Bone marrow (tissue), 2 donors: ENCODE measurements around the gene MACROH2A1.

Source experiments
- DNase-seq, 2 donors: peaks; one replicate each; lab custom pipeline; 2025; lab: John Stamatoyannopoulos, UW

MACROH2A1 gene

DNA sequence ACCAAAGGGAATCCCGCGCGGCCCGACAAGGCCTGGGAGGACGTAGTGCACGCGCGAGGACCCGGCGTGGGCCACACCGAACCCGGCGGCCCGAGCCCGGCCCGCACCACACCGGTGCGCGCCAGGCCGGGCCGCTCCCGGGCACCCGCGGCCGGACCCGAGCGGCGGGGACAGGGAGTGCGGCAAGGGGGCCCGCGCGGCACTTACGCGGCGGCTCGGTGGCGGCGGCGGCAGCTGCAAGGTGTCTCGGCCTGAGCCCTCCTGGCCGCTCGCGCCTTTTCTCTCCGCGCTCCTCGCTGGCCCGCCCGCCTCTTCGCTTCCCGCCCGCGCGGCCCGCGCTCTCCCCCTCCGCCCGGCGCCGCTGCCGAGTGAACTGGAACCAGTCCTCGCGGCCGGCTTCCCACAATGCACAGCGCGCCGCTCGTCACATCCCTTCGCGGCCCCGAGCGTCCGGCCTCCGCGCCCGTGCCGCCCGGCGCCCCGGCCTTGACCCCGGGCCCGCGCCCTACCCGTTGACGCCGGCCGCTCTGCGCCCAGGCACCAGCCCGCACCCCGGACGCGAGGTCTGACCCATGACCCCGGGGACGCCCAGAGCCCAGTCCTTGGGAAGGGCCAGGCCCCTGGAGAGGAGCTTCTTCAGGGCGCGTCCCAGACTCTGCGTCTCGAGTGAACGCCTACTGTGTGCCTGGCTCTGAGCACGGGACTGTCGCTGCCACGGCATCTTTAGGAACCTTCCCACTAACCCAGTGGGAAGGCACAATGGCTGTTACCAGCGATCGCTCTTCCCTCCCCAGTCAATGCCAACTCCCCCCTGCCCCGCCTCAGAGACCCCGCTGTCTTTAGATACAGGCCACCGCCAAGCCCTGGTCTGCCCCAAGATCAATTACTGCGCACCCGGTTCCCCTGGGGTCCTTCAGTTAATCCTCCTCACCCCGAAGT lies at the start of gene MACROH2A1:
Gene MACROH2A1, minus strand, starts transcription at position 377 of the 939 bp plus-strand sequence. CDS start 10,138 bp downstream, outside the sequence.
- DNase-seq, result peak; percentile 37 to 72

DNA sequence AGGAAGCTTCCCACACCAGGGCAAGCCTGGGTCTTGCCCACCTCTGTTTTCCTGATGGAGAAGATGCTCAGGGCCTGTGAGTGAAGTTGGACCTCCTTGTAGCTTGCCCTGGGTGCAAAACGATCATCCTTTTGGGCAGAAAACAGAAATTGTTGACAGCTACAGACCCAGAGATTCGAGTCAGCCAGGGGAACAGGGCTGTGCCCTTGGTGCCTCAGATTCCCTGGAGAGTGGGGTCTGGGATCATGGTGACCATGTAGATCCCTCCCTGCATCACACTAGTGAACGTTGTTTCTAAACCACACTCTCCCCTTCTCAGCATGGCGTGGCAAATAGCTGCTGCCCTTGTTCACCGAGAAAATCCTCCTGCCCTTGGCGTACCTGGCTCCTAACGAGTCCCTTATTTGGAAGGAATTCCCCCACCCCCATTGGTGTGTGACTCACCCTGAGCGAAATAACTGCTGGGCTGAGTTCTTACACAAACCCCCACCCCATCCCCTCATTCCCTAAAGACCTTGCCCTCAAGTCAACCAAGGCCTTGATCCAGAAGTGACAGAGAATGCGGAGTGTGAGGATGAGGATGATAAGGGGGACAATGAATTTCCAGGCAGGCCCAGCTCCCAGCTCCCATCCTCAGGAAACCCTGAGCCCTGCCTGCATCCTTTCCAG lies 49.2 kb upstream of the MACROH2A1 start:
- no peak for DNase-seq

DNA sequence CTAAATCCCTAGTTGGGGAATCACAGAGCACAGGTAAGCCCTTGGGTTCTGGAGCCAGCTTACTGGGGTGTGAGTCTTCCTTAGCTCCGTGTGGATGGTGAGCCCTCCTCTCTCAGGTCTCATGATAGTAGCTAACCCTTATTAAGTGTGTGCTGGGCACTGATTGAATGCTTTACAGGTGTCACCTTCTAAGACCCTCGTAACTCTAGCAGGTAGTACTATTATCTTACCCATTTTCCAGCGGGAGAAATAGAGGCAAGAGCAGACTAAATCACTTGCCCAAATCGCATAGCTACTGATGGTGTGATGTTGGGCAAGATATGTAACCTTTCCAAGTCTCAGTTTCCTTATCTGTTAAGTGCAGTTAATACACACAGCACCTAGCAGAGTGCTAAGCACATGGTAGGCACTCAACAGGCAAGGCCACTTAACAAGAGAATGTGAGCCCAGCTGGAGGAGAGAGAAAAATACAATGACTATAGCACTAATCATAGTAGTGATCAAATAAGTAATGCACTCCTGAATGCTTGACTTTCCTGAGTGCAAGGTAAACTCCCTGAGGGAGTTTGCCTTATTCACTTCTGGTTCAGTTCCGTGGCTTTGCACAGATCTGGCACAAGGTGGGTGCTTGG lies 48.4 kb upstream of the MACROH2A1 start, which contains the start of gene DCANP1:
Gene DCANP1, minus strand, starts transcription at position 51 of the 632 bp plus-strand sequence. CDS start 240 bp downstream, outside the sequence.
- DNase-seq, result no peak

DNA sequence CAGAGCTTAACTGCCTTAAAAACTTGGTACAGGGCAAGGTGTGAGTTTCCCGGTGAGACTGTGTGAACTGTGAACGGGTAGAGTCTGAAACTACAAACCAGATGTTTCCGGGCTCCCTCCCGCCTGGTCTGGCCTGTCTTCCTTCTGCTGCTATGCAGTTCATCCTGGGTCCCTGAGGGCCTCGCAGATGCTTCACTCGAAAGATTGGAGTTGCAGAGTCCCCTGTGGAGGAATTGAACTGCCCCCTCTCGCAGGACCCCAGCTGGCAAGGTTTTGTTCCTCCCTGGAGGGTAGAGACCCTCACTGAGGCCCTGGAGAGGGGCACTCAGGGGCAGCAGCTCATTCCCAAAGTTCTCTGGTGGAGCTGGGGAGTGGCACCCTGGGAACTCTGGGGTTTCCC lies 47.6 kb upstream of the MACROH2A1 start:
- peak in 1 of 2 donors; percentile 57 for DNase-seq

DNA sequence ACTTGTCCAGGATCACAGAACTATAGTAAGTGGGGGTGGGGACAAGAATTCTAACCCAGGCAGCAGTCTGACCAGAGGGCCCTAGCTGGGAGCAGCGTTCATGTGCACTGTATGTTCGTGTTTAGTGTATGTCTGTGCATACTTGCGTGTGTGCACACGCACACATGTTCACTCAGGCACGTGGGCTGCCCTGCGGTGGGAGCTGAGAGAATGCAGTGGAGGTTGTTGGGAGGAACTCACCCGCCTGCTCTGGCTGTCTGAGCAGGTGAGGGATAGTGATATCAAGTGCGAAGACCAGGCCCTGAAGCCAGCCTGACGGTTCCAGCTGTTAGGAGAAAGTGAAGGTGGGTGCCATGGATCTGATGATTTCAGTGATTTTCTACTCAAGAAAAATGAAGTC lies 47.2 kb upstream of the MACROH2A1 start:
- no peak for DNase-seq

DNA sequence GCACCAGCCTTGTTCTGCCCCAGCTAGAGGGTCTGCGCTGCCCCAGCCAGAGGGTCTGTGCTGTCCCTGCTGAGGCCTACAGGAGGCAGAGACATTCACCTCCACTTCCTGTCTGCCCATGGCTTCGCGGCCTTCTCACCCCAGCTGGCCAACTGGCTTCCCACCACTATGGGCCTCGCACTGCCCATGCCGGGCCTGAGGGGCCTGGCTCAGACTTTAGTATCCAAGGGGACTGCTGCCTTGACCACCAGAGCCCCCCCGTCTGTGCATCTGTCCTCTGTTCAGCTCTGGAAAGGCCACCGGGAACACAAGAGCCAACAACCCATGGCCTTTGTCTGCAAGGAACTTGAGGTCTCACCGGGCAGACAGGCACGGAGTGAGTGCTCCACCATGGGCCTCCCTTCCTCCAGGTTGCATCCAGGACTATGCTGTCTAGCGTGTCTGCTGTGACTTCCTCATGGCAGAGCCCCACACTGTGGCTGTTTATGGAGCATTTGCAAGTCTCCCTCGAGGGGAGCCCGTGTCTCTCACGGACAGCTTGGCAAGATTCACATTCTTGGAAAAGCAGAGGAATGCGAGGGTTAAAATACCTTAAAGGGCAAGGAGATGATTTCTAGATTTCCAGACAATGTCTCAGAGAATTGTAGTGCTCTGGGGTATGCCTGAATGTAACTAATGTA lies 46.4 kb upstream of the MACROH2A1 start:
- DNase-seq, result no peak

DNA sequence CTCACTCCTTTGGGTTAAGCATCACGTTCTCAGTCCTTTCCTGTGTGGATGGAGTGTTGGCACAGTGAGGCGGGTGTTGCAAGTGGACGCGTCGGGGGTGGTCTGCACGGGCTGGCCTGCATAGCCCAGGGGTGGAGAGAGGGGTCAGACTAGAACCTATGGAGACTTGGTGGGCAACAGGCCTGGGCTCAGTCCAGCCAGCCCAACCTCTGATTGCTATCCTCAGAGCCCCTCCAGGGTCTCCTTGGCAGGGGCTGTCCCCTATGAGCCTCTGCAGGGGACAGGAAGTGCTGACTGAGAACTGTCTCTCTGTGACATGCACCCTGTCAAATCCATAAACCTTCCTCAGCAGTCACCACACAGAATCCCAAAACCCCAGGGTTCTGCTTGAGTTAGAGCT lies 45.9 kb upstream of the MACROH2A1 start:
- DNase-seq, result no peak

DNA sequence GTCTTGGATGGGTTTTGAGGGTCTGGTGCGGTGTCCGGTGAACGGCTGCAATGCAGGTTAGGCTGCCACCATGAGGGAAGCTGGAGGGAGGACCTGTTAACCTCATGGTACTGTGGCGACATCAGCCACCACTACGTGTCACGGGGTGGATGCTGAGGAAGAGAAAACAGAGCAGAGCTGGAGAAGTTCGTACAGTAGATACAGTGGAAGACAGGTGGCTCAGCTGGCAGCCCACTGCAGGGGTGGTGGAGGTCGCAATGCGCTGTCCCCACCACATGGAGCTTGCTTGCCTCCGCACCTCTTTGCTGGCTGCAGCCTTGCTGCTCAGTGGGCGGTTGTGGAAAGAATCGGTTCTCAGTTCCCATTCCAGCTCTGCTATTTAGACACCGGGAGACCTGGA lies 45.3 kb upstream of the MACROH2A1 start:
- DNase-seq, result no peak

DNA sequence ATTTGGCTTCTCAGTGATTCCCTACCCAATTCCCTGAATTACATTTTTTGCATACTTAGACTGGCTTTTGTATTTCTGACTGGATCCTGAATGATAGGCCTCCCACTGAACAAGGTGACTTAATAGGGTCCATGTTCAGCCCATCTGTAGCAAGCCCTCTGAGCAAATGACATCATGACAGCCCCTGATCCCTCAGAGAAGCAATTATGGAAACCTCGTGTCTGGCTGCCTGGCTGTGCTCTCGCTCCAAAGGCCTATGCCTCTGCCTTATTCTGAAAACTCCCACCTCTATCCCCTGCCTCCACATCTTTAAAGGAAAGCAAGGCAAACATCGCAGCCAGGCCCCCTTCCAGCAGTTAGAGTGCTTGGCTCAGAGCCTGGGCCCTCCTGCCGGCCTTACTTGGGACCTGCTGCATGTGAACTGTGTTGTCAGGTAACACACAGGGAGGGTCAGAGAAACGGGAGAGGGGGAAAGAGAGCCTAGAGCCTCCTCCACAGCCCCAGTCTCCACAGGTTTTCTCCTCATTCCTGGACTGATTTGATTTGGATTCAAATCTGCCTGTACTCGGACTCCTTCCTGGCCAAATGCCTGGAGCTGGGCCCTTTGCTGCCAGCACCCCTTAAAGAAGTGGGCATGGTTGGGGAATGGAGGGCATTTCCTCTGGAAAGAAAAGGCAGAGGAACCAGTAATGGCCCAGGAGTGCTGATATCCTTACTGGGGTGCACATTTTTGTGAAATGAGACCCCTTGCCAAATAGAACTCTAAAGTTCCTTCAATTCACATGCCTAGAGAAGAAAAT lies 44.3 kb upstream of the MACROH2A1 start:
- DNase-seq, result no peak

DNA sequence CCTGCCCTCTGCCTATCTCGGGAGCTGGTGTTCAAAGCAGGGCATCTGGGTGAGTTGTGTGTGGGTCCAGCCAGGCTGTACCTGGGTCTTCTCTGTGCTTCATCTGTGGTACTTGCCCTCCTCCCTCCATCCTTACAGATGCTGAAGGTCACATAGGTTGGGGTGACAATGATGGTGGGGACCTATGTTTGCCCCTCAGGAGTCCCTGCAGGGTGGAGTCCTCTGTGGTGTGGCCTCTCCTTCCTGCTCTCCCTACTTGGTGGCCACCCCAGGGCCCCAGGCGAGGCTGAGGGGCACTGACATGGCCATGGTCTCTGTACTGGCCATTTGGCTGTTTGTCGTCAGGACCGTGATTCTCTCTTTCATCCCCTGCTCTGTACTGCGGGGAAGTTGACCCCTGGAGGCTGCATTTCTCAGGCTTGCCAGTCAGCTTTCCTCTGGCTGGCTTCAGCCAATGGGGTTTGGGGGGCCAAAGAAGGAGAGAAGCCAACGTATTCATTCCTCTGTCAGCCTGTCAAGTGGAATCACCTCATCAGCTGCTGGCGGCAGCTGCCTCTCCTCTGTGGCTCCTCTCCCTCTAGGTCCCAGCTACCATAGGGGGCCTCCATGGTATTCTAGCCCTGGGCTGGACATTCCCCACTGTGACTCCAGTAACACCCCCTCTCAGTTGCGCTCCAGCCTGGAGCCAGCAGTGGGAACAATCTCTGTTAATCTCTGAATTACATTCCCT lies 43.6 kb upstream of the MACROH2A1 start:
- DNase-seq, result no peak

DNA sequence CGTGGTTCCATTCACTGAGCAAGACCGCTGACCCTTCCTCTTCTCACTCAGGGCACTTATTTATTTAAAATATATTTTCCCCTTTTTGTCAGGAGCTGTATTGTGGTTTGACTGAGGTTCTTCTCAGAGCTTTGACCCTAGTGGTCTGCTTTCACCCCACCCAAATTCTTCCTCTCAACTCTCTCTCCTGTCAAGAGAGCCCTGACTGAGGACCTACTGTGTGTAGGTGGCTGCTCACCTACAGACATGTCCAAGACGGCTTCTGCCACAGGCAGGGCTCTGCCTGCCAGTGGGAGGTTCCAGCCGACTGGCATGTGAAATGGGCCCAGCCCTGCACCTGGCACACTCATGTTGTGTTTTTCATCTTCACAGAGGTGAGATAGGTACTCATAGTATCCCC lies 42.9 kb upstream of the MACROH2A1 start:
- DNase-seq, result no peak

DNA sequence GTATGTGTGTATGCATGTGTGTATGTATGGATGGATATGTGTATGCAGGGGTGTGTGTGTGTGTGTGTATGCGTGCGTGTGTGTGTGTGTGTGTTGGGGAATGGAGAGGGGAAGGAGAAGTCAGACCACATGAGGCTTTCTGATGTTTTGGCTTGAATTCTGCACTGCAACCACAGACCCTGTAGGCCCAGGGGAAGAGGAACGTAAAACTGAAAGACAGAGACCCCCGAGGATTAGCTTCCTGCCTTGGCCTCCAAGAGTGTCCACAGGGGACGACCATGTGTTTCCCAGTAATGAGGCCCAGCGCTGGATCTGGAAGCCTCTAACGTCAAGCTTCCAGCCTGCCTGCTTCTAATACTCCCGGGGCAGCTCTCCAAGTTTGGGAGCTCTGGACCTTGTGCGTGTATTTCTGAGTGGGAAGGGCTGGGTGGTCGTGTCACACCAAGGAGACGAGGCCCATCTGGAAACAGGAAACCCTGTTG lies 42.4 kb upstream of the MACROH2A1 start:
- DNase-seq, result peak in 1 of 2 donors; percentile 21

DNA sequence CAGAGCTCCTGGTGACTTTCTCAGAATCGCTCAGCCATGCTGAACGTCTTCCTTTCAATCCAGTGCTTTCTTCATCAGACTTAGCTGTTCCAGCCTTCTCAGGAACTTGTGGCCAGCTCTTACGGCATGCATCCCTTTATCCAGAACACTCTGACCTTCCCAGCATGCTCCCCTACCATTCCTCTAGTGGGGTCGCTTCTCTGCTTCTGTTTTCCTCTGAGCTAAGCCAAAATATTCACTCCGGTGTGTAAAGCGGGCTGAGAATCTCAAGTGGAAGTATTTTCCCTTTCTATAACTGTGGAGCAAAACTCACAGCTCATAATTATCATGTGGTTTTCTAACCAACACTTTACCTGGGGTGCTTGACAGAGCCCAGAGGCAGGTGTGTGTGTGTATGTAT lies 41.9 kb upstream of the MACROH2A1 start:
- no peak for DNase-seq

DNA sequence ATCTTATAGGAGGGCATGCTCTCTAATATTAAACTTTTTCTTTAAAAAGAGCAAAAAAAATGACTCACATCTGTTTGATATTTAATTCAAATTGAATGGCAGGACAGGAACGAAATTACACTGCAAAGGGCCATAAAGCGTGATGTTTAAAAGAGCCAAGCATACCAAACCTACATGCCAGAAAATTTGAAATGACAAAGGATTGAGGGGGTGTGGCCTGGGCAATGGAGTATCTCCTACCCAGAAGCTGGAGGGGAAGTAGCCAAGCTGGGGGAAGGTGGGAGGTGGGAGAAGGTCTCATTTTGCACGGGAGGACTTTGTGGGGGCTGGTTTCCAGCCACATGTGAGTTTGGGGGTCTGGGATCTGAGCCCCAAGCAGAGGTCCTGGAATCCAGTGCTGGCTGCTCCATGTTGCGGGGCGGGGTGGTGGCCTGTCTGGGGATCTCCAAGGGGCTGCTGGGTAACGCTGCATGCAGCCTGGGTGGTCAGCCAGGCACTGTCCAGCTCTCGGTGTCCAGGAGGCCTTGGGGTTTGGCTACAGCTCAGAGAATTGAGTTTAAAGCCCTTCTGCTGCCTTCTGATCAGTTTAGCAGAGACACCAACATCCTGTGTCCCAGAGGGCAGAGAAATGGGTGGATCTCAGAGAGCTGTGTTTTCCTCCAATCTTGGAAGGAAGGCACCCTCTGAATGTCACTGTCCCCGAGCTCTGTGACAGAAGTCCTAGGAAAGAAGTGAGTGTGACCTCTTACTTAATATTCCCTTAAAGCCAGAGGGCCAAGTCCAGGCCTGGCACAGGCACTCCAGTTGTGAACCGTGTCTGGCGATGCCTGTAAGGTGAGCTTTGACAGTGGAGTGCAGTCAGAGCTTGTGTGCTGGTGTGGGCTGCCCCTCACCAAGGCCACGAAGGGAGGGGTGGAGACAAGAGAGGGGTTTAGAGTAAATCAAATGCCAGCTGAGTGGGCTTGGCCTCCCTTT lies 40.5 kb upstream of the MACROH2A1 start:
- DNase-seq, result no peak

DNA sequence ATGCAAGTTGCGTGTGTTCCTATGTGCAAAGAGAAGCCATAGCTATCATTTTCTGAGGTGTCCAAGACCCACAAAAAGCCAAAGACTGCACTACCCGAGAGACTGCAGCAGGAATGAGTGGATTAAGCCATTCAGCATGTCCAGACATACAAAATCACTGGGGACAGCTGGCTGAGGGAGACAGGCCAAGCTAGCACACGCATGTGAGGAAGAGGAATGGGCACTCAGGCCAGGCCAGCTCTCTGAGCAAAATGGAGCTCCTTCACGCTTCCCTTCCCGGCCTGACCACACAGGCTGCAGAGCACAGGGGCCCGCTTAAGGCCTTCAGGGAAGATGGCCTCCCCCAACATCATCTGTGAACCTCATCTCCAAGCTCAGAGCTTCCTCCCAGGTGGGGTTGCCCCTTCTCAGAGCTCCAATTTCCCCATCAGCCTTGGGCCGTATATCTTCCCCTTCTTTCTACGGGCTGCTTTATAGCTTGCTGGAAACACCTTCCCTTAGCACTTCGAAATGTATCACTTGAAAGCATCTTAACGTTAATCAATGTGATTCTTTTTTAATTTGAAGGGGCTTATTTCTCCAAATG lies 39.7 kb upstream of the MACROH2A1 start:
- DNase-seq, result no peak

DNA sequence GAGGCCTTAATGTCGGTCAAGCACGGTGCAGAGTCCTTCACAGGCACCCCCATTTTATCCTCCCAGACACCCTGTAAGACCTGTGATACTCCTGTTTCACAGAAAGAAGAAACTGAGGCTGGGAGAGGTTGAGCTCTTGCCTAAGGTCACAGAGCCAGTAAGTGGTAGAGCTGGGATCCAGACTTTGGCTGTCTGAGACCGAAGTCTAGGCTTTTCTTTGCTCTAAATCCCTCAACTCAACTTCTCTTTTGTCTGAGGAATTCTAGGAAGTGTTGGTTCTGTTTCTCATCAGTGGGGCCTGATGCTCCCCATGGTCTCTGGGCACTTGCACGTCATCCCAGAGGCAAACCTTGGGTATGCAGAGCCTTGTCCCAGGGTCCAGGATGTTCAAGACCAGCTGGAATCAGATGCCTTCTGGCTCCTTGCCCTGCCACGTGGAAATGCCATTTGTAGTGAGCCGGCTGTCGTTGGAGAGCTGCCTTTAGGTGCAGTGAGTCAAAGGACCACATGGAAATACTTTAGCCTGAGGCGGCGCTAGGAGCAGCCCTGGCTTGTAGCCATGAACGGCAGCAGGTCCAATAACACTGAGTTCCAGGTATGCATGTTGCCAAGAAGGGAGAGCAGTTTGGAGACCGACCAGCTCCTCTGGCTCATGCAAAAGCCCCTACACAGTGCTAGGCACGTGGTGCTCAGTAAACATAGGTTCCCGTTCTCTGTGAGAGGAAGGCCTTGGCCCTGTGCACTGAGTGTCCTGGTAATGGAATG lies 38.9 kb upstream of the MACROH2A1 start:
- no peak for DNase-seq

DNA sequence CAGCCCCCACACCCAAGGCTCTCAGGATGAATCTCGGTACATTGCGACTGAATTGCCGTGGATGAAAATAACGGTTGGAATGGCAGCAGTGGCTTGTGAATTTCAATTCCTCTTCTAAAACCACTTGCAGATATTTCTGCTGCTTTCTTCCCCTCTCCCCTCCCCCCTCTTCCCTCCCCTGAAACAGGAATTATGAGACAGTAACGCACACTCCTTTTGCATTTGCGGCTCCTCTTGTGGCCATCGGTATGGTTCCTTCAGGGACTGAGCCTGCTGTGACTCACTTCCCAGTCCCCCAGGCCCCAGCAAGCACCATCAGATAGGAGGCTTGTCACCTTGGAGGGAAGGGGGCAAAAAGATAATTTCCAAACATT lies 38.4 kb upstream of the MACROH2A1 start:
- peak in 1 of 2 donors; percentile 38 for DNase-seq

DNA sequence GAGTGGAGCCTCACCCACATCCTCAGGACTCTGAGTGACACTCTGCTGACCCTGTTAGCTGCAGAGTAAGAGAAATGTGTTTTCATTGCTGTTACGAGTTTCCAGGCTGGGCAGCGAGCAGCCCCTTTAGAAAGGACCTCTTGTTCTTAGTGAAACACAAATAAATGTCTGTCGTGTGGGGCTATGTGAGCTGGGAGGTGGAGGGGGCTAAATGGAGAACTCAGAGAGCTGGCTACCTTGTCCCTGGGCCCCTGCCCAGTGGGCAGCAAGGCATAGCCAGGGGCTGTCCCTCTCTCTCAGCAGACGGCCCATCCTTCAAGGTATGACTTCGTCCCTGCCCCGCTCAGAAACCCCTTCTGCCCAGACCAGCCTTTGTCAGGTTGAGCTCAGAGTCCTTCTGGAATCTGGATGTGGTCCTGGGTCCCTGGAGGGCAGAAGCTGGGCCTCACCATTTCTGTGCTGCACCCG lies 38.0 kb upstream of the MACROH2A1 start:
- DNase-seq, result no peak
